A673 (cell line): ENCODE data around the gene CLUH. TPM values are rescaled to one million over a fixed set of nuclear protein-coding genes. Genes with fewer than 3 reads are reported as not detected.

Experiments
- BruUV-seq: library from RNA; stranded (reverse); fragments of 400-500 nt; replicated peaks from 2 replicates; lab custom pipeline; 2021; lab: Mats Ljungman, UMichigan
- CTCF ChIA-PET: fragments of 300-600 bp; sonication (Branson Sonifier 250); formaldehyde crosslinking; loops from one replicate; lab custom pipeline; 2022; ENCODE audit warnings: antibody characterized with exemption; lab: Charles Lee
- POLR2A ChIA-PET: fragments of 300-600 bp; sonication (Branson Sonifier 250); formaldehyde crosslinking; loops from one replicate; lab custom pipeline; 2022; ENCODE audit warnings: antibody characterized with exemption; ENCODE audit not compliant: low non-redundant PET; lab: Charles Lee
- DNase-seq: peaks from one replicate; pipeline ENCODE4 v3.0.0-alpha.2; 2015; ENCODE audit warnings: low spot score
- H3K27ac ChIP-seq: fragments of 200-600 bp; sonication (generic); 2 replicates; pipeline ENCODE4 v1.5.1; 2016; ENCODE audit warnings: mixed run types, low read depth, mild to moderate bottlenecking, mixed read lengths, antibody characterized with exemption, low read length; ENCODE audit not compliant: poor library complexity, severe bottlenecking
- H3K27me3 ChIP-seq: fragments of 200-600 bp; sonication (generic); replicated peaks from 2 replicates; pipeline ENCODE4 v1.6.1; 2017; ENCODE audit warnings: mixed run types, low read depth, mild to moderate bottlenecking, mixed read lengths, antibody characterized with exemption, low read length; ENCODE audit not compliant: insufficient read depth, poor library complexity
- H3K36me3 ChIP-seq: fragments of 200-600 bp; sonication (generic); 2 replicates; pipeline ENCODE4 v1.6.1; 2016; ENCODE audit warnings: mixed run types, mild to moderate bottlenecking, mixed read lengths, antibody characterized with exemption, low read length; ENCODE audit not compliant: insufficient read depth, poor library complexity, severe bottlenecking
- H3K4me1 ChIP-seq: fragments of 200-600 bp; sonication (generic); 2 replicates; pipeline ENCODE4 v1.6.1; 2017; ENCODE audit warnings: mixed run types, mild to moderate bottlenecking, mixed read lengths, antibody characterized with exemption, low read length; ENCODE audit not compliant: insufficient read depth, poor library complexity, severe bottlenecking
- H3K4me3 ChIP-seq: fragments of 200-600 bp; sonication (generic); 2 replicates; pipeline ENCODE4 v1.5.1; 2016; ENCODE audit warnings: low read depth, mixed run types, mild to moderate bottlenecking, mixed read lengths, low read length; ENCODE audit not compliant: poor library complexity, severe bottlenecking
- H3K9me3 ChIP-seq: fragments of 200-600 bp; sonication (generic); 2 replicates; pipeline ENCODE4 v1.6.1; 2016; ENCODE audit warnings: mixed run types, low read depth, mild to moderate bottlenecking, mixed read lengths, antibody characterized with exemption, low read length; ENCODE audit not compliant: poor library complexity, severe bottlenecking
- EZH2 ChIP-seq: fragments of 200-600 bp; sonication (generic); IDR thresholded peaks from 2 replicates; pipeline ENCODE4 v1.6.1; 2017; ENCODE audit warnings: borderline replicate concordance, low read depth, mild to moderate bottlenecking, mixed read lengths, antibody characterized with exemption, low read length; ENCODE audit not compliant: poor library complexity, severe bottlenecking
- intact Hi-C: fragments of 100-400 bp; cut with micrococcal nuclease; formaldehyde crosslinking; loops from one replicate; pipeline ENCODE4 v1.10.0; 2022; ENCODE audit not compliant: unreplicated experiment
- total RNA-seq: library from RNA; stranded (reverse); gene quantifications from 2 replicates; pipeline ENCODE4 v1.2.3, GENCODE V29; 2021
- TF ChIP-seq, protein P1 (sequence below): fragments of 300-800, 200-600 bp; sonication (generic); conservative IDR thresholded peaks from 2 replicates; pipeline ENCODE4 v1.5.1; 2017; ENCODE audit warnings: low read depth, mild to moderate bottlenecking, antibody characterized with exemption, low read length, moderate library complexity, mixed read lengths

CLUH gene
- total RNA-seq, 1 experiment from 2014 or later: 162 TPM

DNA sequence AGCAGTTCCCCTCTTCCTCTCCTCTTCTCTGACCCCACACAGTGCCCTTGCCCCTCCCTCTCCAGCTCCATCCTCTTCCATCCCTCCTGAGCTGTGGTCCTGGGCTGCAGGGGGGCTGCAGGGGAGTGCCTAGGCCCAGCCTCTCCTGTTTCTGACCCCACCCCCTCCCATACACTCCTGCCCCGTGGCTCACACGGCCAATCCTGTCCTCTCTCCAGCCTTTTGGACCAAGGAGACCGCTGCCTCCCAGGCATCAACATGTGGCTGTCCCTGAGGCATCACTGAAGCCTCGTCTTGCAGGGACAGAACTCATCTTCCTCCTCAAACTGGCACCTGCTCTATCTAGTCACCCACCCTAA lies 6.7 kb downstream of the CLUH start:
- no peak for DNase-seq
- intact Hi-C loops: no loop called here
- H3K4me3 ChIP-seq: no peak overlapping the region
- ChIA-PET POLR2A (no interaction called here), CTCF (no interaction called here)
- no peaks in the 10 kb centered on the region for H3K27me3 ChIP-seq
- H3K27ac ChIP-seq: no peak overlapping the region
- TF ChIP-seq EZH2: no peak
- TF ChIP-seq, protein P1, sequence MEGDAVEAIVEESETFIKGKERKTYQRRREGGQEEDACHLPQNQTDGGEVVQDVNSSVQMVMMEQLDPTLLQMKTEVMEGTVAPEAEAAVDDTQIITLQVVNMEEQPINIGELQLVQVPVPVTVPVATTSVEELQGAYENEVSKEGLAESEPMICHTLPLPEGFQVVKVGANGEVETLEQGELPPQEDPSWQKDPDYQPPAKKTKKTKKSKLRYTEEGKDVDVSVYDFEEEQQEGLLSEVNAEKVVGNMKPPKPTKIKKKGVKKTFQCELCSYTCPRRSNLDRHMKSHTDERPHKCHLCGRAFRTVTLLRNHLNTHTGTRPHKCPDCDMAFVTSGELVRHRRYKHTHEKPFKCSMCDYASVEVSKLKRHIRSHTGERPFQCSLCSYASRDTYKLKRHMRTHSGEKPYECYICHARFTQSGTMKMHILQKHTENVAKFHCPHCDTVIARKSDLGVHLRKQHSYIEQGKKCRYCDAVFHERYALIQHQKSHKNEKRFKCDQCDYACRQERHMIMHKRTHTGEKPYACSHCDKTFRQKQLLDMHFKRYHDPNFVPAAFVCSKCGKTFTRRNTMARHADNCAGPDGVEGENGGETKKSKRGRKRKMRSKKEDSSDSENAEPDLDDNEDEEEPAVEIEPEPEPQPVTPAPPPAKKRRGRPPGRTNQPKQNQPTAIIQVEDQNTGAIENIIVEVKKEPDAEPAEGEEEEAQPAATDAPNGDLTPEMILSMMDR: no peak
- no peaks in the 10 kb centered on the region for H3K9me3 ChIP-seq
- H3K4me1 ChIP-seq: peaks cover 24% of the 10 kb centered on the region
- BruUV-seq: no TSS peak
- H3K36me3 ChIP-seq: peaks cover 41% of the 10 kb centered on the region

DNA sequence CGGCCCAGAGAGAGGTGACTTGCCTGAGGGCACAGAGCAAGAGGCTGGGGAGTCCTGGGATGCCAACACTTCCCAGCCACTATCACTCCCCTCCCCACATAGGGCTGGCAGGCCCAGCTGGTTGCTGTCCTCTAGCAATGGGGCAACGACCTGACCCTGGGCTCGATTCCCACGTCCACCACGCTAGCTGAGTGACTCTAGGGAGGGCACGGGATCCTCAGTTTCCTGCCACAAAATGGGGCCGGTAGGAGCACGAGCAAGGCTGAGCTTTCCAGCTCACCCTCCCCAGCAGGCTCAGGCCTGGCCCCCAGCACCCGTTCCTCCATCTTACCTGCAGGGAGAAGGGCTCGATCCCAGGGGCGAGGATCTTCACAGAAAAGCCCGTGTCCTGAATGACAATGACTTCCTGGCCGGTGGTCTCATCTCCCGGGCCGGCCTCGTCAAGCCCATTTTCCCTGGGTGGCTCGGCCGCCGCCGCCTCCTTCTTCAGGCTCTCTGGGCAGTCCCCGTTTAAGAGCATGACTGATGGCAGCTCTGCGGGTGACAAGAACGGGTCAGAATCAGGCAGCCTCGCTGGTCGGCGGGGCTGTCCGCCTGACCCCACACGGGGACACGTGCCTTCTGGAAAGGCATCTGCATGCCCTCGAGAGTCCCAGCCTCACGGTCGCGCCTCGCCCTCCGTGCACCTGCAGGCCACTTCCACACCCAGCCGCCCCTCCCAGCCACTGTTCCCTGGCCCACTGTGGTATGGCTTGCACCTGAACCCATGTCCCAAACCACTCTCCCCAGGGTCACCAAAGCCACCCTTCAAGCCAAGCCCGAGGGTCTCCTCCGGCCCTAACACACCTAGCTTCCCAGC lies 7.3 kb downstream of the CLUH start:
- no peak overlapping the region for H3K4me3 ChIP-seq
- no peak overlapping the region for H3K27ac ChIP-seq
- peaks cover 42% of the 10 kb centered on the region for H3K36me3 ChIP-seq
- BruUV-seq: no TSS peak
- ChIA-PET CTCF (no interaction called here), POLR2A (no interaction called here)
- H3K9me3 ChIP-seq: no peaks in the 10 kb centered on the region
- TF ChIP-seq, protein P1: no peak
- no peak for TF ChIP-seq EZH2
- intact Hi-C loops: no loop called here
- no peaks in the 10 kb centered on the region for H3K27me3 ChIP-seq
- no peak for DNase-seq
- H3K4me1 ChIP-seq: peaks cover 18% of the 10 kb centered on the region

DNA sequence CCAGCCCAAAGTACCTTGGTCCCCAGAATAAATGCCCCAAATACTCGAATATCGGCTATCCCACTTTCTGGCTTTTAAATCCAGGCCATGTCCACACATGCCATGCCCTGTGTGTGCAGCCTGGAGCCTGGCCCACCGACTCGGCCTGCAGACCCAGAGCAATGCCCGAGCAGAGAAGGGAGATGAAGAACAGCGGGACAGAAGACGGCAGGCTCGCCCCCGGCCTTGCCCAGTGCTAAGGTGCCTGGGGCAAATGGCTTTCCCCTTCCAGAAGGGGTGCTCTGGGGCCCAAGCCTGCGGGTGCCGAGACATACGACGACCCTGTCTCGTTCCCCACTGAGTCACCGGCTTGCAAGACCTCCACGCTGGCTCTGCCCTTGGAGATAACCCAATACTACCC lies 8.0 kb downstream of the CLUH start:
- DNase-seq: no peak
- Histone ChIP-seq H3K27ac (no peak overlapping the region), H3K36me3 (peaks cover 47% of the 10 kb centered on the region), H3K4me1 (peaks cover 12% of the 10 kb centered on the region), H3K9me3 (no peaks in the 10 kb centered on the region), H3K27me3 (no peaks in the 10 kb centered on the region), H3K4me3 (no peak overlapping the region)
- intact Hi-C loops: no loop called here
- POLR2A ChIA-PET: no interaction called here
- TF ChIP-seq, protein P1: no peak
- TF ChIP-seq EZH2: no peak
- CTCF ChIA-PET: no interaction called here
- no TSS peak for BruUV-seq
